ENCODE measurements around the gene GHITM.

GRCh38 chr10:84149854-84150253, 10.5 kb downstream of the GHITM start:
- TF ChIP-seq CTCF (conservative IDR thresholded peaks at IDR 0.05 in 1 of 2, IDR thresholded peaks at IDR 0.05 in 1 of 2; ENCODE audit: low read depth in 1 of 2, low read length in 2 of 2) (no peak), EZH2 (IDR thresholded peaks at IDR 0.05; ENCODE audit: low read length, missing control alignments) (no peak)

Measured in fibroblast of lung (primary cell).